GM21619 (cell line): ENCODE measurements around the gene RGS12.
A peak's percentile ranks its signal among the peaks of the same experiment; 100 is the strongest.

Source experiments
- ATAC-seq: cut with Tn5 transposase; IDR thresholded peaks from one replicate; pipeline ENCODE4 v1.9.1; 2021; ENCODE audit not compliant: unreplicated experiment

Gene RGS12

GRCh38 chr4:3276986-3277385 is 15.8 kb upstream of the RGS12 start:
- ATAC-seq, result no peak

GRCh38 chr4:3280466-3280865 is 12.4 kb upstream of the RGS12 start:
- ATAC-seq, result no peak

- ATAC-seq, result no peak
These were observed 9.3 kb upstream of the RGS12 start for GRCh38 chr4:3283483-3283882.

GRCh38 chr4:3283916-3284315 is 8.9 kb upstream of the RGS12 start:
- ATAC-seq, result no peak

GRCh38 chr4:3284734-3285557 is 7.9 kb upstream of the RGS12 start:
- no peak for ATAC-seq

GRCh38 chr4:3285558-3286334 is 7.1 kb upstream of the RGS12 start:
- ATAC-seq, result peak; percentile 95

GRCh38 chr4:3286335-3287175 is 6.3 kb upstream of the RGS12 start:
- no peak for ATAC-seq

- ATAC-seq, result no peak
These were observed 5.4 kb upstream of the RGS12 start for GRCh38 chr4:3287271-3287971.

- no peak for ATAC-seq
These were observed 4.8 kb upstream of the RGS12 start for GRCh38 chr4:3287972-3288570.

GRCh38 chr4:3288571-3289094 is 4.2 kb upstream of the RGS12 start:
- ATAC-seq, result no peak

GRCh38 chr4:3290476-3290875 is 2.3 kb upstream of the RGS12 start:
- ATAC-seq, result no peak

GRCh38 chr4:3290889-3291321 is 1.9 kb upstream of the RGS12 start:
- no peak for ATAC-seq

- no peak for ATAC-seq
These were observed 1.3 kb upstream of the RGS12 start for GRCh38 chr4:3291411-3291968.

- ATAC-seq, result peak; percentile 22
These were observed 751 bp upstream of the RGS12 start for GRCh38 chr4:3291969-3292570.

GRCh38 chr4:3293401-3294391 is 875 bp downstream of the RGS12 start:
- ATAC-seq, result no peak

GRCh38 chr4:3294401-3295241 is 1.8 kb downstream of the RGS12 start:
- ATAC-seq, result no peak
